ENCODE measurements around the gene SPRY4. TPM values are rescaled to one million over a fixed set of nuclear protein-coding genes. Genes with fewer than 3 reads are reported as not detected.

The SPRY4 gene
- total and polyA plus RNA-seq, 2 of the 13 experiments (the other 11 are each of a cell fraction or from before 2014, with no cell fraction given) = 8.9 to 17.8 TPM

- ATAC-seq = no peak
- WGBS (ENCODE audit: low lambda C conversion rate) = 93% methylated on average over 3 of the region's 3 CpGs
These were observed 16.5 kb downstream of the SPRY4 start for GRCh38 chr5:142308358-142308757.

GRCh38 chr5:142307146-142307890, 17.5 kb downstream of the SPRY4 start:
- POLR2A ChIA-PET = interaction anchor here (0.7 to 1.5 kb wide), 4 partner anchors 9 to 84 kb away, joined by 3 to 5 read pairs (median 4); no protein-coding TSS in a partner anchor
- H2AFZ ChIP-seq (ENCODE audit: low read length) = no peak overlapping the region
- BruUV-seq (replicated peaks) = no TSS peak
- H3K9me3 ChIP-seq (ENCODE audit: low read length) = no peaks in the 10 kb centered on the region
- in situ Hi-C loops (cut with HindIII; ENCODE audit: extremely low pct_ligation_motif_present, low pct_unique_long_range_greater_than_20kb) = loop anchor here (5.0 to 25.0 kb wide), 2 partner anchors 145 to 240 kb away; no protein-coding TSS in a partner anchor
- FAIRE-seq (no peak), ATAC-seq (no peak), DNase-seq (ENCODE audit: low spot score) (no peak)
- no peak overlapping the region for H3K9ac ChIP-seq (ENCODE audit: insufficient read depth, low read depth, low read length)
- CTCF ChIA-PET (ENCODE audit: low intra/inter-chr PET ratio, low total read pairs) = no interaction called here
- no peaks in the 10 kb centered on the region for H3K27me3 ChIP-seq (ENCODE audit: control insufficient read depth in 1 of 2, insufficient read depth in 2 of 2, low read length in 2 of 2)
- H3K4me3 ChIP-seq (replicated peaks in 1 of 3; ENCODE audit: insufficient read depth in 1 of 3, low read depth in 2 of 3, low read length in 3 of 3) = no peak overlapping the region
- intact Hi-C loops (cut with micrococcal nuclease; ENCODE audit: unreplicated experiment) = loop anchor here (1.0 kb wide), 1 partner anchor 49 kb away; no protein-coding TSS in a partner anchor
- H3K36me3 ChIP-seq (replicated peaks in 1 of 2; ENCODE audit: control insufficient read depth in 1 of 2, insufficient read depth in 2 of 2, low read length in 2 of 2) = peaks cover 16 to 19% of the 10 kb centered on the region in 2 experiments
- 0 out of 2 replicates have a peak overlapping the region, but pooled peaks have one; percentile 2 for H3K4me2 ChIP-seq (ENCODE audit: low read depth, low read length)
- no peak for TF ChIP-seq ZNF558 (CRISPR knock-in tag; IDR thresholded peaks at IDR 0.05; ENCODE audit: borderline replicate concordance)
- TF ChIP-seq ATF7-NPFF (CRISPR knock-in tag; IDR thresholded peaks at IDR 0.05; ENCODE audit: low read depth) = no peak
- TF ChIP-seq BATF2 (CRISPR knock-in tag; IDR thresholded peaks at IDR 0.05) = no peak
- TF ChIP-seq POLR2G (IDR thresholded peaks at IDR 0.05; ENCODE audit: low read depth, low read length) = 0 out of 2 replicates have a peak, but pooled peaks have one; percentile 19
- no peak for TF ChIP-seq IRF1 (CRISPR knock-in tag; IDR thresholded peaks at IDR 0.05; ENCODE audit: low read depth)
- H3K79me2 ChIP-seq (ENCODE audit: insufficient read depth, low read length) = peaks cover 22% of the 10 kb centered on the region
- H3K27ac ChIP-seq (ENCODE audit: extremely low read length, insufficient read depth, low read length) = no peak overlapping the region
- peaks cover 50% of the 10 kb centered on the region for H3K4me1 ChIP-seq (ENCODE audit: insufficient read depth, low read length)
- WGBS (ENCODE audit: low lambda C conversion rate) = 97% methylated on average over 7 of the region's 7 CpGs
- H4K20me1 ChIP-seq (ENCODE audit: insufficient read depth, low read length) = peaks cover 14% of the 10 kb centered on the region

More at GRCh38 chr5:142308358-142308757, 16.5 kb downstream of the SPRY4 start:
- Histone ChIP-seq H3K4me2 (ENCODE audit: low read depth, low read length) (no peak overlapping the region), H2AFZ (ENCODE audit: low read length) (no peak overlapping the region), H3K36me3 (replicated peaks in 1 of 2; ENCODE audit: control insufficient read depth in 1 of 2, insufficient read depth in 2 of 2, low read length in 2 of 2) (peaks cover 23 to 27% of the 10 kb centered on the region in 2 experiments), H3K79me2 (ENCODE audit: insufficient read depth, low read length) (peaks cover 33% of the 10 kb centered on the region), H3K4me3 (replicated peaks in 1 of 3; ENCODE audit: insufficient read depth in 1 of 3, low read depth in 2 of 3, low read length in 3 of 3) (no peak overlapping the region), H4K20me1 (ENCODE audit: insufficient read depth, low read length) (peaks cover 23% of the 10 kb centered on the region), H3K9ac (ENCODE audit: insufficient read depth, low read depth, low read length) (no peak overlapping the region), H3K4me1 (ENCODE audit: insufficient read depth, low read length) (peaks cover 60% of the 10 kb centered on the region), H3K9me3 (ENCODE audit: low read length) (no peaks in the 10 kb centered on the region), H3K27me3 (ENCODE audit: control insufficient read depth in 1 of 2, insufficient read depth in 2 of 2, low read length in 2 of 2) (no peaks in the 10 kb centered on the region), H3K27ac (ENCODE audit: extremely low read length, insufficient read depth, low read length) (no peak overlapping the region)
- ChIA-PET POLR2A (no interaction called here), CTCF (ENCODE audit: low intra/inter-chr PET ratio, low total read pairs) (no interaction called here)
- in situ Hi-C loops (cut with HindIII; ENCODE audit: extremely low pct_ligation_motif_present, low pct_unique_long_range_greater_than_20kb) (loop anchor here (5.0 to 25.0 kb wide), 2 partner anchors 146 to 239 kb away; no protein-coding TSS in a partner anchor), intact Hi-C loops (cut with micrococcal nuclease; ENCODE audit: unreplicated experiment) (no loop called here)
- BruUV-seq (replicated peaks) = no TSS peak
- DNase-seq (ENCODE audit: low spot score) (no peak), FAIRE-seq (no peak)
- TF ChIP-seq HNRNPK (IDR thresholded peaks at IDR 0.05; ENCODE audit: low read depth, low read length, poor library complexity, severe bottlenecking) = peak; percentile 33
- no peak for TF ChIP-seq RBAK (CRISPR knock-in tag; IDR thresholded peaks at IDR 0.05)

Data from HepG2 (cell line).